ENCODE results near the gene CPT2. TPM values are rescaled to one million over a fixed set of nuclear protein-coding genes. Genes with fewer than 3 reads are reported as not detected.

The CPT2 gene
- total and polyA plus RNA-seq, 9 of the 15 experiments (the other 6 are each of a cell fraction or from before 2014, with no cell fraction given): 7.6 to 25.1 (median 16.8) TPM

GRCh38 chr1:53183095-53183990, 13.3 kb upstream of the CPT2 start (continued):
- TF ChIP-seq GABPB1 (CRISPR knock-in tag; IDR thresholded peaks at IDR 0.05) (no peak), TCF3 (CRISPR knock-in tag; IDR thresholded peaks at IDR 0.05) (peak; percentile 63), EZH2 (IDR thresholded peaks at IDR 0.05; ENCODE audit: borderline replicate concordance, low read depth, low read length) (no peak), SPI1 (IDR thresholded peaks at IDR 0.05; ENCODE audit: borderline replicate concordance, low read depth, low read length) (no peak), WHSC1 (IDR thresholded peaks at IDR 0.05; ENCODE audit: low read length) (no peak), RFX1 (IDR thresholded peaks at IDR 0.05) (no peak), ZNF124 (CRISPR knock-in tag; IDR thresholded peaks at IDR 0.05) (no peak), HOMEZ (CRISPR knock-in tag; IDR thresholded peaks at IDR 0.05) (no peak), TEAD1 (CRISPR knock-in tag; IDR thresholded peaks at IDR 0.05) (peak in 1 of 2 experiments; percentile 64; a peak in 1 of 4 replicates), MTF1 (CRISPR knock-in tag; IDR thresholded peaks at IDR 0.05; ENCODE audit: borderline replicate concordance) (no peak), E2F1 (CRISPR knock-in tag; IDR thresholded peaks at IDR 0.05) (no peak), ZNF253 (CRISPR knock-in tag; conservative IDR thresholded peaks at IDR 0.05) (no peak), ZNF780A (CRISPR knock-in tag; IDR thresholded peaks at IDR 0.05) (no peak), MITF (IDR thresholded peaks at IDR 0.05) (no peak), FOS (IDR thresholded peaks at IDR 0.05; ENCODE audit: extremely low read depth, insufficient read length) (no peak), BDP1 (IDR thresholded peaks at IDR 0.05; ENCODE audit: insufficient read depth, insufficient read length) (no peak), CHD2 (IDR thresholded peaks at IDR 0.05; ENCODE audit: low read depth, low read length) (no peak), SMARCC2 (IDR thresholded peaks at IDR 0.05; ENCODE audit: low read depth) (no peak), IRF2 (CRISPR knock-in tag; IDR thresholded peaks at IDR 0.05) (no peak), GMEB1 (CRISPR knock-in tag; IDR thresholded peaks at IDR 0.05) (no peak), POLR3G (IDR thresholded peaks at IDR 0.05; ENCODE audit: extremely low read depth, insufficient read length, insufficient replicate concordance) (no peak), PTRF (tag; IDR thresholded peaks at IDR 0.05) (no peak), ZFP30 (CRISPR knock-in tag; IDR thresholded peaks at IDR 0.05; ENCODE audit: borderline replicate concordance) (no peak)
